Activated naive CD8-positive, alpha-beta T cell treated with anti-CD3 and anti-CD28 coated beads, Interleukin-2, amount 50 U/mL, for 16 hours (primary cell): ENCODE data around the gene HNF4A.
A peak's percentile ranks its signal among the peaks of the same experiment; 100 is the strongest.
"Not testable (repeated sequence)": the region's sequence is repeated elsewhere in the genome, so short reads cannot be mapped to it uniquely, and the experiment has no call there.

Source experiments
- DNase-seq: peaks from one replicate; pipeline ENCODE4 v3.0.0-alpha.2; 2020; ENCODE audit warnings: low read depth, low spot score

HNF4A gene

DNA sequence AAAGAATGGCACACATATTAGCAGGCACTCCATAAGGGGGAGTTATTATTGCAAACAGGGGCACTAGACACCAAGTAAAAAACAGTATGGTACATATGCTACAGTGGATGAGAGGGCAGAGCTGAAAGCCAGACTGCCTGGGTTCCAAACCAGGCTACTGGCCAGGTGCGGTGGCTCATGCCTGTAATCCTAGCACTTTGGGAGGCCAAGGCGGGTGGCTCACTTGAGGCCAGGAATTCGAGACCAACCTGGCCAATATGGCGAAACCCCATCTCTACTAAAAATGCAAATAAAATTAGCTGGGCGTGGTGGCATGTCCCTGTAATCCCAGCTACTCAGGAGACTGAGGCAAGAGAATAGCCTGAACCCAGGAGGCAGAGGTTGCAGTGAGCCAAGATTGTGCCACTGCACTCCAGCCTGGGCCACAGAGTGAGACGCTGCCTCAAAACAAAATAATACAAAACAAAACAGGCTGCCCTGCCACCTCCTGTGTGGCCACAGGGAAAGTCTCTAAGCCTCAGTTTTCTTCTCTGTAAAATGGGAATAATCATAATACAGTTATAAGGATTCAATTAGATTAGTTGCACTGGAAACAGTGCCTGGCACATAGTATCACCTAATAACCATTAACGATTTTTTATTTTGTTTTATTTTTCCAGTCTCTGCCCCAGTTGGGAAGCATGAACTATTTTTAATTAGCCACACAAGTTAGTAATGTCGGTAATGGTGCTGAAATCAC lies 112.7 kb downstream of the HNF4A start:
- DNase-seq = no peak

DNA sequence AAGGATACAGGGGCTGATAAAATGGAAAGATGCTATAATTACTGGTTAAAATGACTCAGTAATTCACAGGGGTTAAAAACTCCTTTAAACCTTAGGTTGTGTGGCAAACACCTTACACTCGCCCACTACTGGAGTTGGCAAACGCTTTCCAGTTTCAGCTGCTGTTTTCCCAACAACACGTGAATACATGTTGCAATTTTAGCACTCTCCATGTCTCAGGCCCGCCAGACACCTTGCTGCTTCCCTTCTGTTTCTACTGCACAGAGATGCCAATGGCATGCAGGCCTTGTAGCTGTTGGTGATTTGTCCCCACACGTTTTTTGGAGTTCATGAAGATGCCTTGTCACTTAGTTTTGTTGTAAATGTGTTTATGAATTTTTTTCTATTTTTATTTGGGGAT lies 114.8 kb downstream of the HNF4A start:
- DNase-seq = no peak

DNA sequence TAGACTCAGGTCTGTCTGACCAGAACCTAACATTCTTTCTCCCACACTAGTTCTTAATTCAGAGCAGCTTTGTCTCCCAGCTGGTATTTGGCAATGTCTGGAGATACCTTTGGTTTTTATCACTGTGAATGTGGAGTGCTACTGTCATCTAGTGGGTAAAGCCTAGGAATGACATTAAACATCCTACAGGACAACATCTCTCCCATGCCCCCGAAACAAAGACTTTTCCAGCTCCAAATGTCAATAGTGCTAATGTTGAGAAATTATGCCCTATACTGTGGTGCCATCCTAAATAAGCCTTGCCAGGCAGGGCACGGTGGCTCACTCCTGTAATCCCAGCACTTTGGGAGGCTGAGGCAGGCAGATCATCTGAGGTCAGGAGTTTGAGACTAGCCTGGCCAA lies 116.0 kb downstream of the HNF4A start:
- no peak for DNase-seq

DNA sequence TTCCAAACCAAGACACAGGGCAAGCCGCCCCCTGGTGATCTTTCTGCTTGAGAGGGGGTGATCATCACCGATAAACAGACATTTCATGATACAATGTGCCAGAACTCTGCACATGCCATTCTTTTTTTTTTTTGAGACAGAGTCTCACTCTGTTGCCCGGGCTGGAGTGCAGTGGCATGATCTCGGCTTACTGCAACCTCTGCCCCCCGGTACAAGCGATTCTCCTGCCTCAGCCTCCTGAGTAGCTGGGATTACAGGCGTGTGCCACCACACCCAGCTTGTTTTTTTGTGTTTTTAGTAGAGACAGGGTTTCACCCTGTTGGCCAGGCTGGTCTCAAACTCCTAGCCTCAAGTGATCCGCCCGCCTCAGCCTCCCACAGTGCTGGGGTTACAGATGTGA lies 116.8 kb downstream of the HNF4A start:
- not testable (repeated sequence) for DNase-seq

DNA sequence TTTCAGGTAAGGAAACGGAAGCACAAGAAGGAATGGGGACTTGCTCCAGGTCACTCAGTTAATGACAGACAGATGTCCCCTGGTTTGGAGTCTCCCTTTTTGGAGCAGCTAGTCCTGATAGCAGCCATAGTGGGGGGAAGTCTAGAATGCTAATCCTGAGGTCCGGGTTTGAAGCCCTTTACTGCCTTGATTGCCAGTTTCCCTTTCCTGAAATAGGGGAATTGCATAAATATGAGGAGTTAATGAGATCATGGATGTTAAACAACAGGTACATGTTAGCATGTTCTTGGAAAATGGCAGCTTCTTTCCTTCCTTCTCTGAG lies 119.8 kb downstream of the HNF4A start:
- DNase-seq = no peak

DNA sequence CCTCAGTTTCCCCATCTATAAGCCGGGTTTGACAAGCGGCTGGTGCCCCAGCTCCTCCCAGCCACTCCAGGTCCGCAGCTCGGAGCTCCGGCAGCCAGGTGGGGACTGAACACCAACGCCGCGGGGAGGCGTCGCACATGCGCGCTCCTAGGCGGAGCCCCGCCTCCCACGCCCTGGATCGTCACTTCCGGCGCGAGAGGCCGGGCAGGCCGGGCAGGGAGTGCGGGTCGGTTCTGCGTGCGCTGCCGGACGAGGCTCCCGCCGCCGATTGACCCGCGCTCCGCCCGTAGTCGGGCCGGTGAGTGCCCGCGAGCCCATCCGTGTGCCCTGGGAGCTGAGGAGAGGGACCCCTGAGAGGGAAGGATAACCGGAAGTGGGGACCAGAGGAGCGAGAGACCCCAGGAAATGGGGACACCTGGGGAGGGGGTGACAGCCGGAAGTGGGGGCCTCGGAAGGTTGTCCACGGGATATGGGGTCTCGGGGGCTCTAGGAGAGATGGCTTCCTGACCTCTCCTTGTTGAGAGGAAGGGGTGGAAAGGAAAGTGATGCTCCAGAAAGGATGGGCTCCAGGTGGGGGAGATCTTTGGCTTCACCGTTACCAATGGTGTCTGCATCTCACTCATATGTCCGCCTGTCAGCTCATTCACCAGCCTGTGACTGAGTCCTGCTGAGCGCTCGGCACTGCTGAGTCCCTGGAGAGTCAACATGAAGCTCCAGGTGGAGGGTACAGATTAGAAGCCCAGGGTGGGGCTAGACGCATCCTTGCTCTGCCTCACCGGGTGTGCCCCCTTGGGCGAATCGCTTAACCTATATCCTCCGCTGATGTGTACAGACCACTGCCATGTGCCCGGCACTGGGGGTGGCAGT lies 120.4 kb downstream of the HNF4A start, which contains the start of gene TTPAL:
Gene TTPAL (plus strand): TSS at position 181 of the 867 bp plus-strand sequence. CDS start 4,126 bp downstream, outside the sequence.
- DNase-seq = peak; percentile 82

DNA sequence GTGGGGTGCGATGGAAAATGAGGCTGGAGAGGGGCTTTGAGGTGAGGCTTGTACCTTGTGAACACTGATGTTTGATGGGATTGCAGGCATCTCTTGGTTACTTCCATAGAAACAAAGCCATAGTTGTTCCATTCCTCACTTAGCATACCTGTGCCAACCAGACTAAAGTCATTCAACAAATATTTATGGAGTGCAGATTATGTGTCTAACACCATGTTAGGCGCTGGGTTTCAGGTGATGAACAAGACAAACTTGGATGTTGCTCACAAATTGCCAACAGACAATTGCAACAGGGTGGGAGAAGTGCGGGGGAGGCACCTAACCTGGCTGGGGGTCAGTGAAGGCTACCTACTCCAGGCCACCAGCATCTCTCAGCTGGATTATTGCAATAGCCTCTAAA lies 121.7 kb downstream of the HNF4A start:
- no peak for DNase-seq

DNA sequence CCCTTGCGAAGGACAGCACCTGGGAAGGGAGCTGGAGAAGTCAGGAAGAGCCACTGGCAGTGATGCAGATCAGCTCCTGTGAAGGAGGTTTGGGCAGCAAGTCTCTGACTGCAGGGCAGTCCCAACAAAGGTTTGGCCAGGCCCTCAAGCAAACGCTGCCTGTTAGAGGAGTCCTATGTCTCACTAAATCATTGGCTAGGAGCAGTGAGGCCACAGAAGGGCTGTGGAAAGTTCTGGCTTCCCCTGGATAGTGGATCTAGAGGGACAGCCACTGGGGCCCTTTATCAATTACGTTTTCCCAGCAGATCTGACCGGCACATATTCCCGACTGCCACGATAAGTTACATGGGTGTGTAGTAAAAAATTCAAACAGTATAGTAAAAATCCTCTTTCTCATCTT lies 122.7 kb downstream of the HNF4A start:
- DNase-seq = no peak

DNA sequence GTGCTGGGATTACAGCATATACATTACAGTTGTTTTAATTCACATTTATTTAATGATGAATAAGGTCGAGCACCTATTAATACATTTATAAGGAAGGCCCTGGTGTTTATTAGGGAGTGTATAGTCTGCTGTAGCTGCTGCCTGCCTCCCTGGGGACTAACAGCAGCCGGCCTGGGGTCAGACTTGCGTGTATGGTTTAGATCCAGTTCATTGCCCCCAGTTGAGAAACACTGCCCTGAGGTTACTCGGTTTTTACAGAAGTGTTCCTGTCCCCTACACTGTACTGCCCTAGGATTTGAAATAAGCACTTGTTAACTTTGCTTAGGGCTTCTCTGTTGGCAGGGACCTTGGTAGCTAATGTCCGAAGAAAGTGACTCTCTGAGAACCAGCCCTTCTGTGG lies 124.1 kb downstream of the HNF4A start:
- no peak for DNase-seq

DNA sequence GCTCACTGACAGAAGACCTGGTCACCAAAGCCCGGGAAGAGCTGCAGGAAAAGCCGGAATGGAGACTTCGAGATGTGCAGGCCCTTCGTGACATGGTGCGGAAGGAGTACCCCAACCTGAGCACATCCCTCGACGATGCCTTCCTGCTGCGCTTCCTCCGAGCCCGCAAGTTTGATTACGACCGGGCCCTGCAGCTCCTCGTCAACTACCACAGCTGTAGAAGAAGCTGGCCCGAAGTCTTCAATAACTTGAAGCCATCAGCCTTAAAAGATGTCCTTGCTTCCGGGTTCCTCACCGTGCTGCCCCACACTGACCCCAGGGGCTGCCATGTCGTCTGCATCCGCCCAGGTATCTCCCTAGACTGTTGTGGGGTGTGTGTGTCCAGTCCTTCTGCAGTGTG lies 124.6 kb downstream of the HNF4A start:
- DNase-seq = no peak

DNA sequence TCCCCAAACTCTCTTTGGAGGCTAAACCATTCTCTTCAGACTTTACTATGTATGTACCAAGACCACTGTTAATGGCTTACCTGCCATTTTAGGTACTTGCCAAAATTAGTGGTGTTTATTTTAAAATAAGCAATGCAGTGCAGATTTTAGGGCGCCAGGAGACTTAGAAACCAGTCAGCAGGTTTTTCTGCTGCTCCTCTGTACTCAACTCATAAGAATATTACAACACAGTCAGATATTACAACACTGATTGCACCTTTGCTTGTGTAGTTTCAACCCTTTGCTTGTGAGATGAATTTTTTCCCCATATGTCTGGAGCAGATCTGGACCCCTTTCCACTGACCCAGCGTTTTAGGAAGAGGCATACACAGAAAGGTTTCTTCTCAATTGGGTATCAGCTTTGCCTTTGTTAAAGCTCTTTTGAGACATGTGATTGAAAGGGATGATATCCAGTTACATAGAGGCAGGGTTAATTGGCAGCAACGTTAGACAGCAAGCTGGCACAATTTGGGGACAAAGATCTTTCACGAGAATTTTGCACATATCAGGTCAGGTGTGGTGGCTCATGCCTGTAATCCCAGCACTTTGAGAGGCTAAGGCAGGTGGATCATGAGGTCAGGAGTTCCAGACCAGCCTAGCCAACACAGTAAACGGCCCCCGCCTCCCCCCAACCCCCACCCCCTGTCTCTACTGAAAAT lies 126.4 kb downstream of the HNF4A start:
- DNase-seq = no peak

DNA sequence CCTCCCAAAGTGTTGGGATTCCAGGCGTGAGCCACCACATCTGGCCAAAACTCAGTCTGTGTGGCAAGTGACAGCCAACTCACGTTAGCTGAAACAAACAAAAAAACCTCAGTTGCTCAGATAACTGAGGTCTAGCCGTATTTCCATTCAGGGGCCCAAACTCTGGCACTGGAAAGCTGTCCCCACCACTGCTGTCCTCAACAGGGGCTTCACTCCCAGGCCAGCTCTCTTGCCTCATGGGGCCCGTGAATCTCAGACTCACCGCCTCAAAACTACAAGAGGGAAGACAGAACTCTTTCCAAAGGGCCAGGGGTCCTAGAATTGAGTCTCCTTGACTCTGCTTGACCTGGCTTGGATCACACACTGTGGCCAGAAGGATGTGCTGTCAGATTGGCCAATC lies 127.6 kb downstream of the HNF4A start:
- DNase-seq = no peak
